ENCODE data around the gene ING1.

Gene ING1

GRCh38 chr13:110702591-110703526 is 10.6 kb upstream of the ING1 start:
- Histone ChIP-seq H3K9ac (ENCODE audit: low read depth, low read length, poor library complexity, severe bottlenecking) (peak overlapping the region; percentile 18), H3K79me2 (ENCODE audit: insufficient read depth, low read length) (peaks cover 75% of the 10 kb centered on the region), H3K9me3 (ENCODE audit: insufficient read depth, low read depth, low read length) (no peaks in the 10 kb centered on the region), H3K27me3 (ENCODE audit: insufficient read depth, low read length, poor library complexity, severe bottlenecking) (no peaks in the 10 kb centered on the region), H3K4me1 (ENCODE audit: insufficient read depth, low read length, poor library complexity, severe bottlenecking) (peaks cover 68% of the 10 kb centered on the region), H2AFZ (ENCODE audit: low read length) (no peak overlapping the region), H4K20me1 (ENCODE audit: insufficient read depth, low read length, poor library complexity, severe bottlenecking) (peaks cover 30% of the 10 kb centered on the region), H3K4me3 (ENCODE audit: low read length, poor library complexity, severe bottlenecking) (no peak overlapping the region), H3K9me2 (replicated peaks; ENCODE audit: low read depth, low read length) (no peaks in the 10 kb centered on the region), H3F3A (ENCODE audit: low read depth) (peaks cover 12% of the 10 kb centered on the region), H3K4me2 (ENCODE audit: low read depth, low read length, poor library complexity, severe bottlenecking) (peak overlapping the region; percentile 58), H3K36me3 (ENCODE audit: insufficient read depth, low read length) (peaks cover 10% of the 10 kb centered on the region)
- no peak for TF ChIP-seq EZH2phosphoT487 (IDR thresholded peaks at IDR 0.05; ENCODE audit: borderline replicate concordance)
- TF ChIP-seq, protein P1, sequence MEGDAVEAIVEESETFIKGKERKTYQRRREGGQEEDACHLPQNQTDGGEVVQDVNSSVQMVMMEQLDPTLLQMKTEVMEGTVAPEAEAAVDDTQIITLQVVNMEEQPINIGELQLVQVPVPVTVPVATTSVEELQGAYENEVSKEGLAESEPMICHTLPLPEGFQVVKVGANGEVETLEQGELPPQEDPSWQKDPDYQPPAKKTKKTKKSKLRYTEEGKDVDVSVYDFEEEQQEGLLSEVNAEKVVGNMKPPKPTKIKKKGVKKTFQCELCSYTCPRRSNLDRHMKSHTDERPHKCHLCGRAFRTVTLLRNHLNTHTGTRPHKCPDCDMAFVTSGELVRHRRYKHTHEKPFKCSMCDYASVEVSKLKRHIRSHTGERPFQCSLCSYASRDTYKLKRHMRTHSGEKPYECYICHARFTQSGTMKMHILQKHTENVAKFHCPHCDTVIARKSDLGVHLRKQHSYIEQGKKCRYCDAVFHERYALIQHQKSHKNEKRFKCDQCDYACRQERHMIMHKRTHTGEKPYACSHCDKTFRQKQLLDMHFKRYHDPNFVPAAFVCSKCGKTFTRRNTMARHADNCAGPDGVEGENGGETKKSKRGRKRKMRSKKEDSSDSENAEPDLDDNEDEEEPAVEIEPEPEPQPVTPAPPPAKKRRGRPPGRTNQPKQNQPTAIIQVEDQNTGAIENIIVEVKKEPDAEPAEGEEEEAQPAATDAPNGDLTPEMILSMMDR (conservative IDR thresholded peaks at IDR 0.05; ENCODE audit: low read length), result no peak

- Histone ChIP-seq H3K79me2 (ENCODE audit: insufficient read depth, low read length) (peaks cover 55% of the 10 kb centered on the region), H4K20me1 (ENCODE audit: insufficient read depth, low read length, poor library complexity, severe bottlenecking) (peaks cover 24% of the 10 kb centered on the region)
Measured at GRCh38 chr13:110705356-110705825, 8.1 kb upstream of the ING1 start.

GRCh38 chr13:110705826-110706569 is 7.5 kb upstream of the ING1 start, which contains the start of gene CARS2:
CARS2 (minus strand) TSS chr13:110706116; CDS start chr13:110706093, 23 bp downstream.
- Histone ChIP-seq H3K27me3 (ENCODE audit: insufficient read depth, low read length, poor library complexity, severe bottlenecking) (no peaks in the 10 kb centered on the region), H3K4me3 (ENCODE audit: low read length, poor library complexity, severe bottlenecking) (peak within 1 kb of the TSS; percentile 81), H2AFZ (ENCODE audit: low read length) (peak within 1 kb of the TSS; percentile 80; the same call in 1 of the 2 replicates), H3K79me2 (ENCODE audit: insufficient read depth, low read length) (peaks cover 61% of the 10 kb centered on the region), H3K9me2 (replicated peaks; ENCODE audit: low read depth, low read length) (no peaks in the 10 kb centered on the region), H3F3A (ENCODE audit: low read depth) (peaks cover 18% of the 10 kb centered on the region), H3K4me1 (ENCODE audit: insufficient read depth, low read length, poor library complexity, severe bottlenecking) (peaks cover 46% of the 10 kb centered on the region), H3K4me2 (ENCODE audit: low read depth, low read length, poor library complexity, severe bottlenecking) (peak within 1 kb of the TSS; percentile 92), H3K9ac (ENCODE audit: low read depth, low read length, poor library complexity, severe bottlenecking) (peak within 1 kb of the TSS; percentile 90), H3K9me3 (ENCODE audit: insufficient read depth, low read depth, low read length) (no peaks in the 10 kb centered on the region), H3K36me3 (ENCODE audit: insufficient read depth, low read length) (peaks cover 4% of the 10 kb centered on the region; the same call in 1 of the 2 replicates), H4K20me1 (ENCODE audit: insufficient read depth, low read length, poor library complexity, severe bottlenecking) (peaks cover 21% of the 10 kb centered on the region)
- TF ChIP-seq, protein P1 (conservative IDR thresholded peaks at IDR 0.05; ENCODE audit: low read length), result no peak
- TF ChIP-seq EZH2phosphoT487 (IDR thresholded peaks at IDR 0.05; ENCODE audit: borderline replicate concordance), result no peak

More at GRCh38 chr13:110705356-110705825, 8.1 kb upstream of the ING1 start:
- Histone ChIP-seq H3F3A (ENCODE audit: low read depth) (peaks cover 18% of the 10 kb centered on the region), H3K4me2 (ENCODE audit: low read depth, low read length, poor library complexity, severe bottlenecking) (peak overlapping the region; percentile 91), H3K4me1 (ENCODE audit: insufficient read depth, low read length, poor library complexity, severe bottlenecking) (peaks cover 52% of the 10 kb centered on the region), H3K36me3 (ENCODE audit: insufficient read depth, low read length) (peaks cover 4% of the 10 kb centered on the region; the same call in 1 of the 2 replicates), H3K27me3 (ENCODE audit: insufficient read depth, low read length, poor library complexity, severe bottlenecking) (no peaks in the 10 kb centered on the region), H3K9ac (ENCODE audit: low read depth, low read length, poor library complexity, severe bottlenecking) (peak overlapping the region; percentile 90), H3K4me3 (ENCODE audit: low read length, poor library complexity, severe bottlenecking) (peak overlapping the region; percentile 81), H3K9me2 (replicated peaks; ENCODE audit: low read depth, low read length) (no peaks in the 10 kb centered on the region), H2AFZ (ENCODE audit: low read length) (peak overlapping the region; percentile 70; the same call in 1 of the 2 replicates), H3K9me3 (ENCODE audit: insufficient read depth, low read depth, low read length) (no peaks in the 10 kb centered on the region)
- TF ChIP-seq, protein P1 (conservative IDR thresholded peaks at IDR 0.05; ENCODE audit: low read length), result no peak
- no peak for TF ChIP-seq EZH2phosphoT487 (IDR thresholded peaks at IDR 0.05; ENCODE audit: borderline replicate concordance)

All from Loucy (cell line).